GM19467 (cell line): Measurements from ENCODE around the gene ALG9.

Experiments
- ATAC-seq: cut with Tn5 transposase; IDR thresholded peaks from one replicate; pipeline ENCODE4 v1.9.1; 2021; ENCODE audit warnings: mild to moderate bottlenecking, moderate library complexity; ENCODE audit not compliant: unreplicated experiment

The ALG9 gene

GRCh38 chr11:111737444-111738210 is 133.8 kb downstream of the ALG9 start:
- ATAC-seq, result no peak

DNA sequence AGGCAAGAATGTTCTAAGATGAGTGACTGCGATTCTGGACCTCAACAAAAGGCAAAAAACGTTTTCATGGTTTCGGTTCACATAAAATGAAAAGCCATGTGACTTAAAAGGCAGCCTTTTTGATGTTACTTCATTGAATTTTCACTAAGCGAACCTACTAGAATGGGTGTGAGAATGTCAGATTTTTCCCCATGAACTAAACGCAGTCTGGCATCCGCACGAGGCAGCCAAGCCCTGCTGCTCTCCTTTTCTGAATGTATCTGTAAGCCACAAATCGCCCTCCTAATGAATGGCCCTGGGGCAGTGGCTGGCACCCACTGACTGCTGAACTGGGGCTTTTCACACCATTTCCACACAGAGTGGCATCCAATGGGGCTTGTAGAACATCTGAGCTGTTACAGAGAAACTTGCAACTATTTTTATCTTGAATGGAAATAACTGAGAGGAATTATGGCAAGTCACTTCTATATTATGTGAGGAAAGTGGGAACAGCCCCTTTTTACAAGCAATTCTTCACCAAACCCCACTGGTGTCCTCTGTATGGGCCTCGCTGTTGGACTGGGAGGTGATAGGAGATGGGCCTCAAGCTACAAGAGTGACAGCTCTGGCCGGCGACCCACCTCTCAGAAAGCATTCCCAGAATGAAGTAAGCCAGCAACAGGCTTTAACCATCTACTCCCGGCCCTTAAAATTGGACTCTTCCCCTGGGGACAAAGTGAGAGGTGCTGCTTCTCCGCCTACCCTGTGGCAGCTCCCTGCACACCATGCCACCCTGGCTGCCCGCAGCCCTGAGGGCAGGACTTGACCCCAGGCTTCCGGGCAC is 134.5 kb downstream of the ALG9 start:
- ATAC-seq, result no peak
